Measurements from ENCODE around the gene SNX10.

DNA sequence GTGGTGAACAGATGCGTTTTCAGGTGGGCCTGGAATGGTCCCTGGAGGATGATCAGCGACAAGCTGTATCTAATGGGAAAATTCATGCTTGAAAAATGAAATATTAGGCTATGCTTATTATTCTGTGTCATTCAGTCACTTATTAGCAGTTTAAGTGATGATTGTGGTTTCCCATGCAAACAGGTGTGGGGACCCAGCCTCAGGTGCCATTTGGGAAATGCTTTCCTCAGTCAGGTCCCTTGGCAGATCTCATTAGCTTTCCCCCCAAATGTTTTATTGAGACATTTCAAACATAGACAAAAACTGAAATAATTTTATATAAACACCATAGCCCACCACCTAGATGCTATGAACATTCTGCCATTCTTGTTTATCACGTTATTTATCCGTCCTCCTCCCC lies 411 bp upstream of the SNX10 start:
- TF ChIP-seq EP300 (IDR thresholded peaks at IDR 0.05), result no peak
- TF ChIP-seq POLR2A (IDR thresholded peaks at IDR 0.05), result no peak
- no peak for TF ChIP-seq CTCF (IDR thresholded peaks at IDR 0.05)
- TF ChIP-seq POLR2AphosphoS5 (IDR thresholded peaks at IDR 0.05), result no peak
